DOHH2 (cell line): ENCODE results near the gene MEGF8.

ENCODE experiments used
- H3F3A ChIP-seq: fragments of 200-600 bp; sonication (generic), shearing (Covaris generic); 2 replicates; pipeline ENCODE4 v1.6.0; 2016; ENCODE audit warnings: antibody characterized with exemption, mild to moderate bottlenecking; ENCODE audit not compliant: control insufficient read depth, insufficient read depth
- H3K27ac ChIP-seq: fragments of 200-600 bp; sonication (generic); 2 replicates; pipeline ENCODE4 v1.5.1; 2014; ENCODE audit warnings: low read depth, mild to moderate bottlenecking, low read length, moderate library complexity
- H3K27me3 ChIP-seq: fragments of 200-600 bp; sonication (generic); 2 replicates; pipeline ENCODE4 v1.6.1; 2014; ENCODE audit warnings: mild to moderate bottlenecking, low read length, mixed read lengths; ENCODE audit not compliant: control insufficient read depth
- H3K36me3 ChIP-seq: fragments of 200-600 bp; sonication (generic); 2 replicates; pipeline ENCODE4 v1.6.1; 2014; ENCODE audit warnings: mild to moderate bottlenecking, low read length, moderate library complexity, mixed read lengths; ENCODE audit not compliant: control insufficient read depth
- H3K4me1 ChIP-seq: fragments of 200-600 bp; sonication (generic); 2 replicates; pipeline ENCODE4 v1.6.1; 2014; ENCODE audit warnings: mild to moderate bottlenecking, low read length, mixed read lengths; ENCODE audit not compliant: control insufficient read depth
- H3K4me2 ChIP-seq: fragments of 200-600 bp; sonication (generic); 2 replicates; pipeline ENCODE4 v1.6.0; 2014; ENCODE audit warnings: mild to moderate bottlenecking, low read length, moderate library complexity
- H3K4me3 ChIP-seq: fragments of 200-600 bp; sonication (generic); 2 replicates; pipeline ENCODE4 v1.5.1; 2014; ENCODE audit warnings: mild to moderate bottlenecking, low read length, mixed read lengths
- H3K79me2 ChIP-seq: fragments of 200-600 bp; sonication (generic); 2 replicates; pipeline ENCODE4 v1.6.1; 2014; ENCODE audit warnings: mild to moderate bottlenecking, low read length, mixed read lengths; ENCODE audit not compliant: control insufficient read depth
- H3K9me2 ChIP-seq: fragments of 200-600 bp; sonication (generic); replicated peaks from 2 replicates; pipeline ENCODE4 v1.6.1; 2014; ENCODE audit warnings: mild to moderate bottlenecking, low read length, mixed read lengths; ENCODE audit not compliant: control insufficient read depth
- H3K9me3 ChIP-seq: fragments of 200-600 bp; sonication (generic); 2 replicates; pipeline ENCODE4 v1.6.1; 2014; ENCODE audit warnings: antibody characterized with exemption, low read length, mixed read lengths; ENCODE audit not compliant: control insufficient read depth, insufficient read depth
- H4K20me1 ChIP-seq: fragments of 200-600 bp; sonication (generic); 2 replicates; pipeline ENCODE4 v1.6.0; 2014; ENCODE audit warnings: low read depth, mild to moderate bottlenecking, antibody characterized with exemption, low read length, moderate library complexity; ENCODE audit not compliant: control insufficient read depth, insufficient read depth
- CTCF ChIP-seq: fragments of 200-600 bp; sonication (generic); IDR thresholded peaks from one replicate; pipeline ENCODE4 v1.5.1; 2014; ENCODE audit warnings: antibody characterized with exemption, mild to moderate bottlenecking, low read depth, low read length; ENCODE audit not compliant: poor library complexity, severe bottlenecking
- EZH2phosphoT487 ChIP-seq: fragments of 200-600 bp; sonication (generic); IDR thresholded peaks from 2 replicates; pipeline ENCODE4 v1.6.1; 2017; ENCODE audit warnings: borderline replicate concordance, mild to moderate bottlenecking, antibody characterized with exemption, low read length, moderate library complexity, mixed read lengths

MEGF8 gene

GRCh38 chr19:42295831-42296525, 29.5 kb upstream of the MEGF8 start:
- Histone ChIP-seq H3K4me3 (no peak overlapping the region), H3K36me3 (peaks cover 58% of the 10 kb centered on the region), H3K9me2 (no peaks in the 10 kb centered on the region), H3K27ac (no peak overlapping the region), H3K79me2 (no peaks in the 10 kb centered on the region), H3K4me1 (peaks cover 3% of the 10 kb centered on the region; the same call in 1 of the 2 replicates), H3K9me3 (no peaks in the 10 kb centered on the region), H3F3A (peaks cover 2% of the 10 kb centered on the region; the same call in 1 of the 2 replicates), H3K27me3 (no peaks in the 10 kb centered on the region), H3K4me2 (no peak overlapping the region), H4K20me1 (no peaks in the 10 kb centered on the region)
- TF ChIP-seq EZH2phosphoT487 (no peak), CTCF (peak; percentile 99)

- Histone ChIP-seq H3K27ac (no peak overlapping the region), H3F3A (peaks cover 2% of the 10 kb centered on the region; the same call in 1 of the 2 replicates), H3K36me3 (peaks cover 48% of the 10 kb centered on the region), H3K27me3 (no peaks in the 10 kb centered on the region), H3K9me3 (no peaks in the 10 kb centered on the region), H3K4me2 (no peak overlapping the region), H3K9me2 (no peaks in the 10 kb centered on the region), H3K79me2 (peaks cover 6% of the 10 kb centered on the region; the same call in 1 of the 2 replicates), H3K4me1 (peaks cover 13% of the 10 kb centered on the region), H4K20me1 (no peaks in the 10 kb centered on the region), H3K4me3 (no peak overlapping the region)
- TF ChIP-seq EZH2phosphoT487 = no peak
- TF ChIP-seq CTCF = no peak
Measured at GRCh38 chr19:42297039-42297438, 28.4 kb upstream of the MEGF8 start.

- Histone ChIP-seq H3K27ac (peak within 1 kb of the TSS; percentile 3; the same call in 1 of the 2 replicates), H3K4me2 (peak within 1 kb of the TSS; percentile 88), H3K36me3 (peaks cover 7% of the 10 kb centered on the region), H3K4me1 (peaks cover 20% of the 10 kb centered on the region), H4K20me1 (no peaks in the 10 kb centered on the region), H3K9me2 (no peaks in the 10 kb centered on the region), H3K27me3 (no peaks in the 10 kb centered on the region), H3F3A (peaks cover 2% of the 10 kb centered on the region; the same call in 1 of the 2 replicates), H3K79me2 (peaks cover 6% of the 10 kb centered on the region; the same call in 1 of the 2 replicates), H3K9me3 (no peaks in the 10 kb centered on the region), H3K4me3 (peak within 1 kb of the TSS; percentile 90)
- no peak for TF ChIP-seq CTCF
- no peak for TF ChIP-seq EZH2phosphoT487
Measured at GRCh38 chr19:42301646-42302203, 23.7 kb upstream of the MEGF8 start, which contains the start of gene PRR19. PRR19 (plus strand) TSS chr19:42302132; CDS start chr19:42309585, 7,453 bp downstream.
